Muscle of arm (tissue), 14 donors: Measurements from ENCODE around the gene GPER1. TPM values are rescaled to one million over a fixed set of nuclear protein-coding genes. Genes with fewer than 3 reads are reported as not detected.
"Not testable (repeated sequence)": the region's sequence is repeated elsewhere in the genome, so short reads cannot be mapped to it uniquely, and the experiment has no call there.

Experiments used
- DNase-seq: peaks from one replicate; pipeline ENCODE4 v3.0.0-alpha.2; 2013
- long read RNA-seq, 11 donors: transcript quantifications; one replicate each; lab custom pipeline, GENCODE V29; 2026
- polyA plus RNA-seq, 12 donors: library from polyadenylated mRNA; unstranded; fragments of 120-200 nt; gene quantifications; one replicate each; pipeline ENCODE4 v1.2.1, GENCODE V29; 2013; ENCODE audit not compliant: insufficient read length in 12 of 12

GPER1 gene
- 10 to 100 TPM in 5 of 12 donors, 1 to 10 TPM in 6, not detected in 1; 6.3 to 24.9 (median 9.9) TPM for polyA plus RNA-seq
- long read RNA-seq, donor 1 = 0 reads
- long read RNA-seq, donor 2, transcript GPER1-202 (2 exons, 2,639 nt) = major isoform, 6 of 6 reads
- long read RNA-seq, donor 2, partial matches to known transcripts = 0 of 6 reads
- long read RNA-seq, donor 2, other reads (novel, unspliced or antisense) = 0 of 6 reads
- long read RNA-seq, donor 3, transcript GPER1-202 (2 exons, 2,639 nt) = major isoform, 7 of 7 reads
- long read RNA-seq, donor 3, partial matches to known transcripts = 0 of 7 reads
- long read RNA-seq, donor 3, other reads (novel, unspliced or antisense) = 0 of 7 reads
- long read RNA-seq, donor 4, partial matches to known transcripts = 0 of 3 reads
- long read RNA-seq, donor 4, other reads (novel, unspliced or antisense) = 0 of 3 reads
- long read RNA-seq, donor 5, transcript GPER1-202 (2 exons, 2,639 nt) = major isoform, 8 of 22 reads
- long read RNA-seq, donor 5, partial matches to known transcripts = 13 of 22 reads
- long read RNA-seq, donor 5, other reads (novel, unspliced or antisense) = 0 of 22 reads
- long read RNA-seq, donor 6, partial matches to known transcripts = 0 of 2 reads
- long read RNA-seq, donor 6, other reads (novel, unspliced or antisense) = 0 of 2 reads
- long read RNA-seq, donor 7, partial matches to known transcripts = 0 of 2 reads
- long read RNA-seq, donor 7, other reads (novel, unspliced or antisense) = 0 of 2 reads
- long read RNA-seq, donor 8, transcript GPER1-202 (2 exons, 2,639 nt) = major isoform, 7 of 7 reads
- long read RNA-seq, donor 8, partial matches to known transcripts = 0 of 7 reads
- long read RNA-seq, donor 8, other reads (novel, unspliced or antisense) = 0 of 7 reads
- long read RNA-seq, donor 9, partial matches to known transcripts = 0 of 2 reads
- long read RNA-seq, donor 9, other reads (novel, unspliced or antisense) = 0 of 2 reads
- long read RNA-seq, donor 10, transcript GPER1-202 (2 exons, 2,639 nt) = major isoform, 13 of 13 reads
- long read RNA-seq, donor 10, partial matches to known transcripts = 0 of 13 reads
- long read RNA-seq, donor 10, other reads (novel, unspliced or antisense) = 0 of 13 reads
- long read RNA-seq, donor 11, partial matches to known transcripts = 0 of 2 reads
- long read RNA-seq, donor 11, other reads (novel, unspliced or antisense) = 0 of 2 reads

DNA sequence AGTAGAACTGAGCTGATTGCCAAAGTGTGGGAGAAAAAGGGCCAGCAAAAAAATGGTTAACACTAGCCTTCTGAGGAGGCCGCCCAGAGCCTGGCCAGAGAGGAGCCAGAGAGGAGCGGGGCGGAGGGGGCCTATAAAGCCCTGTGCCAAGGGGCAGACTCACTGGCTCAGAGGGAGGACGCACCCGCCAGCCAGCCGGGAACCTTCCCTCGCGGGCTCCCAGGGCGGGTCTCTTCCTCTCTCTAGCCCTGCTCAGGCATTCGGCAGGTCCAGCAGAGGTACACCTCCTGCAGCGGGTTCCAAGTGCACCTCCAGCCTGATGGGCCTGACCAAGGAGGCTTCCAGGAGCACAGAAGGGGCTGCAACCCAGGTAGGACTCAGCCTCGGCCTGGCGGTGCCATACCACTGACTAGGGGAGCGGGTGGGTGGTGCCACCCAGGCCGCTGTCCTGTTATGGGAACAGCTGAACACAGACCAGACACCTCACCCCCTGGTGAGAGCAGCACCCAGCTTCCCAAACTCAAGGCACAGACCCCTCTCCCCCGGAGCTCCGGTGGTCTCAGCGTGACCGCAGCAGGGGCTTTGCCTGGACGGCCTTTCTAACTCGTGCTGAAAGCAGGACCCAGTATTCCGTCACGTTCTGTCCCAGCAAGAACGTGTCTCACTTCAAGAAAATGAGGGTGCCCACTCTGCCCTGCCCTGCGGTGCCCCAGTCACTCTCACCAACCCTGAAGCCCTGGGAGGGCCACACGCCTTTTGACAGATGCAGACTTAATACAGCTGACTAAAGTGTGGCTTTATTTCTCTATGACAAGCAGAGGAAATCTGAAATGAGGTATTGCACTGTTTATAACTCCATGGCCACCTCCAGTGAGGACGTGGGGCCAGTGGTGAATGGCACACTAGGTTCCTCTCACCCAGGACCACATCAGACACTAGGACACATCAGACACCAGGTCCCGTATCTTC lies at the start of gene GPER1:
GPER1 (plus strand) TSS at position 162 of the 969 bp plus-strand sequence. CDS start 3,616 bp downstream, outside the sequence.
- DNase-seq = no peak

DNA sequence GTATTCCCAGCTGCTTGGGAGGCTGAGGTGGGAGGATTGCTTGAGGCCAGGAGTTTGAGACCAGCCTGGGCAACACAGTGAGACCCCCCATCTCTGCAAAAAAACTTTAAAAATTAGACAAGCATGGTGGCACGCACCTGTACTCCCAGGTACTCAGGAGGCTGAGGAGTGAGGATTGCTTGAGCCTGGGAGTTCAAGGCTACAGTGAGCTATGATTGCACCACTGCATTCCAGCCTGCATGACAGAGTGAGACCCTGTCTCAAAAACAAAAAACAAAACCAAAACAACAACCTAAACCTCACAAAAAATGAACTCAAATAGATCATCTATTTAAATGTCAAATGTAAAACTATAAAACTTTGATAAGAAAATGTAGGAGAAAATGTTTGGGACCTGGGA lies 47.7 kb upstream of the GPER1 start:
- DNase-seq = not testable (repeated sequence)

DNA sequence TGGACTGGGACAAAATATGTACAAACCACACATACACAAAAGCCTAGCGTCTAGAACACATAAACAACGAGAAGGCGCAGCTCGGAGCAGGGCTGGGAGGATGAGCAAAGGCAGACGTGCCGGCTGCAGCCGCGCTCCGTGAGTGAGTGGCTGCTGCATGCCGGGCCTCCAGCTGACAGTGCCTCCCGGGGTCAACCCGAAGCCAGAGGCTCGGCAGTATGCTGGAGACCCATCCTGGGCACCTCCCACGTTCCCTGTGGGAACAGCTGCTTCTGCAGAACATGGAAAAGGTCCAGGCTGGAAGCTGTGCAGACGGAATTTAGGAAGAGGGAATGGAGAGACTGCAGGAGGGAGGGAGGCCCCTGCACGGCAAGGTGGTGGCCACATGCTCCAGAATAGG lies 47.1 kb upstream of the GPER1 start:
- peak; percentile 66 for DNase-seq

DNA sequence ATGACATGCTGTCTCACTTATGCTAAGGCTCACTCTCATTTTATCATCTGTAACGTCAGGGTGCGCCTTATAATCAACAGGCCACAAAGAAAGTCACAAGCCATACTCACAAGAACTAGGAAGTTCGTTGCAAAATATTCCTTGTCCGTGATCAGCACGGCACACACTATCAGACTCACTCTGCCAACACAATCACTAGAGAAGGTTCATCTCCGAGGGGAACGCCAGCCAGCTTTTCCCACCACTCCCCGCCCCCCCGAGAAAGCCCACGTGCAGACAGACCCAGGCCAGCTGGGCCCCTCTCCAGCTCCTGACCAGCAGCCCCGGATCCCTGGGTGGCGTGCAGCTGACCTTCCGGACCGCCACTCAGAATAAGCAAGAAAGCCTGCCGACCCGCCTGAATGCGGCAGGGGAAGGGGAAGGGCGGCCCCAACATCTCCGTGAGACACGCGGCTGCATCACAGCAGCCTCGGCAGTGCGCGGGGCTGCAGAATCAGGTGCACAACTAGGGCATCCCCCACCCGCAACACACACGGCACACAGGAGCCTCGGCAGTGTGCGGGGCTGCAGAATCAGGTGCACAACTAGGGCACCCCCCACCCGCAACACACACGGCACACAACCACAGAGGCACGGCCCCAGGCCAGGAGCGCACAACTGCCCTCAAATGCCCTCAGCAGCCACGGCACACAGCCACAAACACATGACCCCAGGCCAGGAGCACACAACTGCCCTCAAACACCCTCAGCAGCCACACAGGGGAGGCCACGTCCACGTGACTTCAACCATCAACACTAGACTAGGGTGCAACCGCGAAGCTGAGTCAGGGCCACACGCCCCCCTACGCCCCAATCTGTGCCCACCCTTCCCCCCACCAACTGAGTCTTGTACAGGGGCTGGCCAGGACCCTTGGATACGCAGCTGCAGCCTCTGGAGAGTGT lies 46.1 kb upstream of the GPER1 start:
- DNase-seq = no peak

DNA sequence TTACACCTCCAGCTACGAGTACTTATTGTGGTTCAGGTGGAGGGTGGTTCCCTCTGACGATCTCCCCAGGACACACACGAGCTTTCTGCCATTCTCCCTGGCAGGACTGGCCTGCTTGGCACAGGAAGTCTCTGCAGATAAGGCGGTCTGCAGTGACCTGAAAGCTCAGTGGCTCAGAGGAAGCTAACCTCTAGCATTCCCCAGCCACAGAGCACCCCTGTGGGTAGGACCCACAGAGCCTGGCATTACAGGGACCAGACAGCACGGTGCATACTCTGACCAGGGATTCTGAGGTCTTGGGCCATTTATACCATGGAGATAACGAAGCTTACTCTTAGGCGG lies 45.5 kb upstream of the GPER1 start:
- DNase-seq = no peak

DNA sequence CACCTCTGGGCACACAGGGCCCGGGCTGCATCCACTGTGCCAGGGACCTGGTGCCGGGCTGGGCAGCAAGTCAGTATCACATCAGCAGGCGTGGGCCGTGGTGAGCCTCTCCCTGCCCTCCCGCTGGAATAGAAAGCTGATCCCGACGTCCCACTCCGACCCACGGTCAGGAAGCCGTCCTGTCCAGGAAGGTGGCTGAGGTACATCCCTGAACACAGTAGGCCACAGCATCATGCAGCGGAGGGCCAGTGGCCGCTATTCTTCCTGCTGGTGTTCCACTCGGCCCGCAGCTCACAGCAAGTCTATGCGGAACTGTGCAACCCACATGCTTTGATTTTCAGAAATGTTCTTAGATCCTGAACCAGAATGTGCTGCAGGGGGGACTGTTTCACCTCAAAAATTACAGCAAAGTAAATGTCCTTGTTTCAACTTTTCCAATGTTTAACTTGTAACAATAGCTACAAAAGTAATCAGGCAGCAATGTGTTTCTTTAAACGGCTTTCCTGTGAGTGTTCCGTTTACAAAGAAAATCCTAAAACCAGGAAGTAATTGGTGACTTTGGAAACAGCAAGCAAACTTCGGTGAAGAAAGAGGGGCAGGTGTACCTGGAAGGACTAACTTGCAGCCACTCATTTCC lies 44.2 kb upstream of the GPER1 start:
- DNase-seq = no peak

DNA sequence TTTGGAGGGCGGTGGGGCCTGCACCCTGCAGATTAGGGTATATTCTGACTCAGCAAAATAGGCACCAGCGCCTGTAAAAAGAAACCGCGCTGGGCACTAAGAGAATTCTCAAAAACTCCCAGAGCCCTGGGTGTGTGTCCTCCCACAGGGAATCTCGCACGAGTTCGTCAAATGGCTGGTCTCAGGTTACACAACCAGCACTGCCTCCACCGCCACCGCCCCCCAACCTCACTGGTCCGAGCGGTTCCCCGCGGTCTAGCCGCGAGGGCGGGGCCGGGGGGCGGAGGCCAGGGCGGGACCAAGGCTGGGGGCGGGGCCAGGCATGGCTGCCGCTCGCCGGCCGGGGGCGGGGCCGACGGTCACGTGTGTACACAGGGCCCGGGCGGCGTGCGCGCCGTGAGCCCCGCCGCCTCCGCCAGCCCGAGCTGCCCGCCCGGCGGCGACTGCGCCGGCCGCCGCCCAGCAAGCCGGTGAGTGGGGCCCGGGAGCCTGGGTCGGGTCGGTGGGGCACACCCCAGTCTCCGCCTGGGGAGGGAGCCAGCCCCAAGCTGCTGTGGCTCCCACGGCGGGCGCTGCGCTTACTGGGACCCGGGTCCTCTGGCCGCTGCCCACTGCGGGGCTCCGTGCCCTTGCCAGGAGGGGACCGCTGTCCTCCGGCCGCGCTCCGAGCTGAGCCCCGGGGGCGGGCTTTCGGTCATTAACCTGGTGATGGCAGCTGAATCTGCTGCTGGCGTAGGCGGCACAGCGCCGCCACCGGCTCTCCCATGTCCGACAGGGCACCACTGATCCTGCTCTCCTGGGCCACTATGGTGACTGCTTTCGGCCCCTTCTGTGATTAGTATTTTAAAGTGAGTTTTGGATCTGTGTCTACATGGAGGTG lies 43.5 kb upstream of the GPER1 start, which contains the start of gene GPR146:
GPR146 (plus strand) TSS at position 358 of the 880 bp plus-strand sequence. CDS start 12,970 bp downstream, outside the sequence.
- peak; percentile 88 for DNase-seq

DNA sequence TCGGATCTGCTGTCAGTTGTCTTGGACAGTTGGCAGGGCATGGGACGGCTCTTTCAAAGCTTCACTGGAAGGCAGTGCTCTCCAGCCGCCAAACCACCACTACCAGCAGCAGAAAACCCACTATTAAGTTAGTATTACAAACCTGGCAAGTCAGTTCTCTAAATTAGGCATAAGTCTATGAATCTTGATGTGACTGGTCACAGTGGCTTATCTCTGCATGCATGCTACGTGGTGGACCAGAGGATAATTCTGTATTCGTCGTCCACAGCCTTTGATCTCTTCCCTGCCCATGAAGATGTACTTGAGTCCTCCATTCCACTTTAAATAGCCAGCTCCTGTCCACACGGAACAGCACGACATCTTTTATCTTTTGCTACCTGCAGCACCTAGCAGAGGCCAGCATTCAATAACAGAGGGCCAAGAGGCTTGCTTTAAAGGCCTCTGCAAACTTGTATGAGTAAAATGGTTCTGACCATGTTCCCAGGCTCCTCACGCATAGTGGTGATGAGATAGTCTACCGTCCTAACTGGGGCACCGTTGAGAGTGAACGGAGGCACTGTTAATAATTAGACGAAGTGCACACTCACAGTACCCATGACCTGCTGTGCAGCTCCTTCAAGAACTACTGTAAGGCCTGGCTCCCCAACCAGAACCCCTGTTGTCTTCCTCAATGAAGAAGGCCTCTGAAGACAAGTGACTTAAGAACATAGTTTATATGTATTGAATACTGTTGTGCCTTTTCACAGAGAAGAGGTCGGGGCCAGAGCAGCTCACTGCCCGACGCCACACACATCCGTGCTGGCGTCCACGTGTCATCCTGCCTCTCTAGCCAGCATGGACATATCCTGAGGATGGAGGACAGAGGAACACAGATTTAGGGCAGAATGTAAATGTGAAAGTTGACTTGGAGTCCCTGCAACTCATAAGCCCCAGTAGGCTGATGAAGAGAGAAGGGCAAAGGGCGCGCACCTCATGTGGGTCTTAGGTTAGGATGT lies 42.5 kb upstream of the GPER1 start:
- DNase-seq = no peak

DNA sequence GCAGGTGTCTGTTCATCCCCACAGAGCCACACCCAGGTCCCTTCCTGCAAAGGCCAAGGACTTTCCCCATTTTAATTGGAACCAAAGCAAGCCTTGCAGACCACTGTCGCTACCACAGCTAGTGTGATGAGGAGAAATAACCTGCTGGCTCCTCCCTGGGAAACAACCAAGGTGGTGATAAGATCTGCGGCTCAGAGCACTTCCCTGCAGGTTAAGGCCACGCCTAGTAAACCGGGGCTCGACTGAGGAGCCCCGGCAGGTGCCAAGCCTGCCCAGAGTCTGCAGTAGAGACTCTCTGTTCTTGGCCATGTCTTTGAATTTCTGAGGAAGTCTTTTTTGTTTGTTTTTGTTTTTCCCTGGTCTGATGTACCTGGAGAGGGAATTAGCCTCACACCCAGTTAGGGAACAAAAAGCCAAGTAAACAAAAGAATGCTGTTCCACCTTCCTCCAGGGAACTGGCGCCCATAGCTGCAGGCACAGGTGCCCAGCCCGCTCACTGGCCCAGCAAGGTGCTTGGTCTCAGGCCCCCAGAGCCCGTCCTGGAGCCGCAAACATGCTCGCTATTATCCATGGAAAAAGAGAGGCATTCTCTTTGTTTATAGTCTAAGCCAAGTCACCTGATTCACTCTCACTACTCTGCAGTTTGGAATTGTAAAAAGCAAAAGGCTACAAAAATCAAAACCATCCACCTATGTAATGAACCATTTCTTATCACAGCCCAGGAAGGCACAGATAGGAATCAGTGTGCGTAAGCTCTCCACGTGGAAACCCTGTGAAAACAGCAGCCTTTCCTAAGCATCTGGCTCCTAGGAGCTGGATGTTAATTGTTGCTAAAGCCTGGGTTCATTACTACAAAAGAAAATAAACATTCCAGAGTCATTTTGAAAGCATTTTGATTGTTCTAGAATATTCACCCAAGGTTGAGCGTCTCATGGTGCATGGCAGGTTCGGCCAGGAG lies 40.9 kb upstream of the GPER1 start:
- DNase-seq = no peak

DNA sequence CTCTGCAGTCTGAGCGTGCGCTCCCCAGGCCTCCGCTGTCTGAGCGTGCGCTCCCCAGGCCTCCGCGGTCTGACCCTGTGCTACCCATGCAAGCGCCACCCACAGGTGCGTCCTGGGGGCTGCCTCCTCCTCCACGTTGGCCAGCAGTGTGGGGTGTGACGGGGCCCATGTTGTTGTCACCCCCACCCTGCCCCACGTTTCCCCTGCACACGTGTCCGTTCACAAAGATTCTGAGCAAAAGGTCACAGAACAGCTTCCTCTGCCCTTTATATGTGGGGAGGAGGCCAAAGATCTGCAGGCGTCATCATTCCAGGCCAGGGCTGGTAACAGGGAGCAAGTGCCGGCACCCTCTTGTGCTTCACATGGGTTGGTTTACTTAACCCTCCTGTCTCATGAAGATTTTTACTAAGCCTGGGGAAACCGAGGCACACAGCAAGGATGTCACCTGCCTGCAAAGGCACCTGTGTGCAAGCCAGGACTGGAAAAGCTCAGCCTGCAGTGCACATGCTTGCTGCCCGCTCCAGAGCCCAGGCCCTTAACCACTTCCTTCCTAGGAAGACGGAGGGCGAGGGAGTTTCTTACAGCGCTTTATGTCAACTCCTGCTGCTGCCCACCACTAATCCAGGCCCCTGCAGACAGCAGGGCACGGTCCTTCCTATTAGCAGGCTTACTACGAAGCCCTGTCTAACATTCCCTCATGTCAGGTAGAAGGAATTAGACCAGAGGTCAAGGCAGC lies 38.7 kb upstream of the GPER1 start:
- no peak for DNase-seq

DNA sequence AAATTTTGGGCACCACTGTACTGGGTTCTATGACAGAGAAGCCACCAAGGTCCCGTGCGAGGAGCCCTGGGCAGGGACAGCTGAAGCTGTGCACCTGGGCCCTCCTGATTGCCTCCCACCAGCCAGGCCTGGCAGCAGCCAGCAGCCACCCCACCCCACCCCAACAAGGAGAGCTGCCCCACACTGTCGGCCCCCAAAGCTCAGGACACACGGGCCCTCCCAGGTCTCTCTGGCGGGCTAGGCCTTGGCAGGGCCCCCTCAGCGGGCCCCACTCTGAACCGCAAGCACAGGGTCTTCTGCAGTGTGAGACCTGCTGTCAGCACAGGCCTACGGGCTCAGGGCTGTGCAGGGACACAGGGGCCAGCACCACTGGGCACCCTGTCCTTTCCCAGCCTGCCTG lies 38.1 kb upstream of the GPER1 start:
- no peak for DNase-seq

DNA sequence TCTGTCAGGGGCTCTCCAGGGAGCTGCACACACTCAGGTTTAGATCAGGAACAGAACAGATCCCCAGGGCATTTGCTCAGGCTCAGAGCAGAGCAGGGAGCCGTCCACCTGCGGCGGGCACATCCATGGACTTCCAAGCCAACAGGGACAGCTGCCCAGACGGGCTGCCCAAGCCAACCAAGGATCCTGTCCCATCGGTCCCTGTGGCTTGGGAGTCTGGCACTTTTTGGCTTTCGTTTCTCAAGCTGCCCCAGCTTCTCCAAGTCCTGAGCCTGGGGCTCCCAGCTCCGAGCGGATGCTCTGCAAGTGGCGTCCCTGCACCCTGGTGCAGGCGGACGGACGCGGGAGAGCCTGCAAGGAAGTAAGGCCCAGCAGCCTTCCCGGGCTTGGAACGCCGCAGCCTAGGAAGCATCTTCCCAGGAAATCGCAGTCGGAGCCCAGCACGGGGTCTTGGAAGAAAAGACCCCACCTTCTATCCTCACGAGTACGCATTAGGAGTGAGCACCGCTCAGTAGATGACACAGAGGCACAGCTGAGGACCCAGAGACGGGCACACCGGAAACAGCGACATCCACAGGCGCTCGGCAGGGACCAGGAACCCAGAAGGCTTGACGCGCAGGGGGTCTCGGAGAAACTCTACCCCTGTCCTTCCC lies 37.5 kb upstream of the GPER1 start:
- DNase-seq = no peak

DNA sequence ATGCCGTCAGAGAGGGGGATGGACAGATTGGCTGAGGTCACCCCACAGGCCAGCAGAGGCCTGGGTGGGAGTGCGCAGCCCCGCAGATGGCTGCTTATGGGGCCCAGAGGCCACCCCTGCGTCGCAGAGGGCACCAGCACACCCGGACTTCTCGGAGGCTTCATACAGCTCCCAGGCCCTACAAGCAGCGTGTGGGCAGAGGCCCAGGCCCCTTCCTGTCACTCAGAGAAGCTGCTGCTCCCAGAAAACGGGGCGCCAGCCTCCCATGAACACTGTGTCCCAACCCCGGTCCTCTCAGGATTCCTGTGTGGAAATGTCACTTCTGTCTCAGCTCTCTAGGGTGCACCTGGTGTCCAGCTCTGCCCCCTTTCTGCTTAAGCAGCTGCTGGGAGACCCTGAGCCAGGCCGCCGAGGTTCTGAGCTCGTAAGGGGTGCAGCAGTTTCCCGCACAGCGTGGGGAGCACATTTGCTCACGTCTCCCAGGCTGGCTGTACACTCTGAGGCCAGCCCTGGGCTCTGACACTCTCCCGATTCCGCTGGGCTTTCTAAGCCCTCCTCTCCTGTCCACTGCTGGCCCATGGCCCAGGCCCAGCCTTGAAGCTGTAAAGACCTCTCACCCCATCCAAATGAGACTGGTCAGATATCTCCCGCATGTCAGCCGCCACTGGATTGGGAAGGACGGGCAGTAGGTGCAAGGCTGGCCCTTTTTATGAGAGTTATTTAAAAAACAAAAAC lies 36.8 kb upstream of the GPER1 start:
- DNase-seq = no peak
